Nephron progenitor cell (in vitro differentiated cells): ENCODE results near the gene CCR3.

ENCODE experiments used
- DNase-seq: peaks from one replicate; pipeline ENCODE4 v3.0.0; 2021
- H3K27ac Mint-ChIP-seq: 2 replicates; pipeline ENCODE4 v1.8.0; 2021; ENCODE audit warnings: mild to moderate bottlenecking, moderate library complexity, mixed read lengths
- H3K27me3 Mint-ChIP-seq: 2 replicates; pipeline ENCODE4 v1.8.0; 2021; ENCODE audit warnings: mild to moderate bottlenecking, low read depth, mixed read lengths; ENCODE audit not compliant: poor library complexity
- H3K36me3 Mint-ChIP-seq: 2 replicates; pipeline ENCODE4 v1.8.0; 2021; ENCODE audit warnings: low read depth, mixed read lengths
- H3K4me1 Mint-ChIP-seq: 2 replicates; pipeline ENCODE4 v1.8.0; 2021; ENCODE audit warnings: mixed read lengths
- H3K4me3 Mint-ChIP-seq: 2 replicates; pipeline ENCODE4 v1.8.0; 2021; ENCODE audit warnings: mild to moderate bottlenecking, moderate library complexity, mixed read lengths
- H3K9me3 Mint-ChIP-seq: 2 replicates; pipeline ENCODE4 v1.8.0; 2021; ENCODE audit warnings: mild to moderate bottlenecking, moderate library complexity, mixed read lengths
- CTCF ChIP-seq: fragments of 200-600 bp; sonication (generic); IDR thresholded peaks from 2 replicates; pipeline ENCODE4 v1.5.0; 2021; ENCODE audit warnings: antibody characterized with exemption

The CCR3 gene

DNA sequence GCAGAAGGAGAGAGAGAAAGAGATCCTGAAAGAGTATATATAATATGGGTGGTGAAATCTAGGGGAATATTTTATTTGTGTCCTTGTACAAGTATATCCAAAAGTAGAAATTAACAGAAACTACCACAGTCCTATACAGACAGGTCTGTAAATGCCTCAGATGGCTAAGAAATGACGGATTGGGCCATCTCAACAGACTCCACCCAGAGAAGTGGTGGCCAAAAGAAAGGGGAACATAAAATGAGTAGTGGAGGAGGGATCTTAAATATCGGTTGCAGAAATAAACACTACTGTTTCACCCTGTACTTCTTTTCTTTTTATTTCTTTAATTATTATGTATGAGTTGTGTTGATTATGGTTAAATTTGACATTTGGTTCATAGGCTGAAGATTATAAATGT, 47.7 kb downstream of the CCR3 start:
- no peak for TF ChIP-seq CTCF
- H3K4me1 Mint-ChIP-seq = no peaks in the 10 kb centered on the region
- peaks cover 18% of the 10 kb centered on the region for H3K27me3 Mint-ChIP-seq
- no peak for DNase-seq
- no peak overlapping the region for H3K27ac Mint-ChIP-seq
- no peaks in the 10 kb centered on the region for H3K36me3 Mint-ChIP-seq
- no peak overlapping the region for H3K4me3 Mint-ChIP-seq
- H3K9me3 Mint-ChIP-seq = no peaks in the 10 kb centered on the region

DNA sequence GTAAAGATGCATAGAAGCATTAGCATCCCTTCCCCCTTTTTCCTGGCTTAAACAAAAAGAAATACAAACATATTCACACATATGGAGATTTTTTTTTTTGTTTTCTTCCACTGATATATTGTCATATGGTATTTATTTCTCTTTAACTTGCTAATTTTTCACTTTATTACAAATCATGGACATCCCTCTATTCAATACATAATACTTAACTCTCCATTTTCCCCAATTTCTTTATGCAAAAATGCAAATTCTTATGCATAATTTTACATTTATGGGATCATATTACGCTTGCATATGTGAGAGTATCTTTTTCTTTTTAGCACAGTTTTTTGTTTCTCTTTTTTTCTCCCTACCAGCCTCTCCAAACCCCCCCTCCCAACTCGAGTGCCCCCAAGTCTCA, 48.8 kb downstream of the CCR3 start:
- Mint-ChIP-seq H3K4me3 (no peak overlapping the region), H3K36me3 (no peaks in the 10 kb centered on the region), H3K9me3 (no peaks in the 10 kb centered on the region), H3K27me3 (peaks cover 18% of the 10 kb centered on the region), H3K27ac (no peak overlapping the region), H3K4me1 (no peaks in the 10 kb centered on the region)
- no peak for TF ChIP-seq CTCF
- no peak for DNase-seq

DNA sequence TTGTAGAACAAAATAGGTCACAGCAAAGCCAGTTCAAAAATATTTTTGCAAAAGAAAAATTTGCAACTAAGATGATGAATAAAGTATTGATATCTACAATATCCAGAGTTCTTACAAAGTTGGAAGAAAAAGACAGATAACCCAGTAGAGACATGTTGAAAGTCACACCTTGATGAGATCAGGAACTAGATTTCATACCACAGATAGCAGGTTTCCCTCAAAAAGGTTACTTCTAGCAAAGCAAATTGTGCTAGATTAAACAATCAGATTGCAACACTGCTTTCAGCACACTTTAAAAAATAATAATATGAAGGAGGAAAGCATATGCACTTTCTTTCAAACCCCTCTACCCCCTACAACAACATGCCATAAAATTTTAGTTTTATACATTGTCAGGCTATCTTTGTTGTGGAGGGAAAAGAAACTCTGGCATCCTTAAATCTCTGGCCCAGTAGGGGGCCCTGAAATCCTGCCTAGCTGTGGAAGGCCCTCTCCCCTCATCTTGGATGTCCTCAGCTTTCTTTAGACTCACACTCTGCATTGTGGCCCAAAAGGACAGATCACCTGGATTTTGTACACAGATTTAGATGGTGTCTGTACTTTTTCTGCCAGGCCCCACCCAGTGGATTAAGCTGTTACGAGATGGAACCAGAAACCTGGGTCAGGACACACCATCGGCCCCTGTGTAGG, 50.9 kb downstream of the CCR3 start:
- Mint-ChIP-seq H3K27ac (no peak overlapping the region), H3K36me3 (no peaks in the 10 kb centered on the region), H3K27me3 (peaks cover 13% of the 10 kb centered on the region), H3K4me1 (peaks cover 7% of the 10 kb centered on the region), H3K4me3 (no peak overlapping the region), H3K9me3 (no peaks in the 10 kb centered on the region)
- DNase-seq = no peak
- TF ChIP-seq CTCF = no peak

DNA sequence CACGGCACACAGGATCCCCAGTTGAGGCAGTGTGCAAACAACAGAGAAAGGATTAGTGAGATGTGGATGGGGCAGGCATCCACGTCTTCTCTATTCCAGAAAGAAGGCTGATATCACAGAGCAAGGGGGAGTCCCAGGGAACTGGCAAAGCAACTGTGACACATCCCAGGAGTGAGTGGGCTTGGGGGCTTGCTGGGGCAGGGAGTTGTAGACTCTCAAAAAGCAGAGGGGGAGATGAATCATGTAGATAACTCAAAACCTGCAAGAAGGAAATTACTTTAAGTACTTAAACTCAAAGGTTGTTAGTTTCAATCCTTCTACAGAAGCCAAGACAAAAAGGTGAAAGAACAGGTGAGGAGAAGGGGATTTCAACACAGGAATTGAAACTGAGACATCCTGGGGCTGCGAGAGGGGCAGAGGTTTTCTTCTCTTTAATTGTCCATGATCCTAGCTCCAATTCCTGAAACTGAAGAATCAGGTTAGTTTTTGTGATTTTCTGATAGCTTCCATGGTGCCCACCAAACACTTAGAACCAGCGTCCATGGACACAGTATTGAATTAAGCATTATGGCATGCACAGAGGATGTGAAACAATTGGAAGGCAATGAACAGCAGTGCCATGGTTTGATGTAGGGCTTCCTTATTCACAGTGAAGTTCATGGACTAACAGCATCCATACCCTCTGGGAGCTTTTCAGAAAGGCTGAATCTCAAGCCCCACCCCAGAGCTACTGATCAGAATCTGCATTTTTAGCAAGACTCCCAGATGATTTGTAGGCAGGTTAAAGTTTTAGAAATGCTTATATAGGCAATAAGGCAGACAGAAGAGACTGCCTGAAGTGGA, 52.0 kb downstream of the CCR3 start:
- TF ChIP-seq CTCF = no peak
- H3K27me3 Mint-ChIP-seq = peaks cover 12% of the 10 kb centered on the region
- no peak overlapping the region for H3K27ac Mint-ChIP-seq
- no peak for DNase-seq
- H3K4me3 Mint-ChIP-seq = no peak overlapping the region
- H3K36me3 Mint-ChIP-seq = no peaks in the 10 kb centered on the region
- no peaks in the 10 kb centered on the region for H3K9me3 Mint-ChIP-seq
- peaks cover 11% of the 10 kb centered on the region for H3K4me1 Mint-ChIP-seq

DNA sequence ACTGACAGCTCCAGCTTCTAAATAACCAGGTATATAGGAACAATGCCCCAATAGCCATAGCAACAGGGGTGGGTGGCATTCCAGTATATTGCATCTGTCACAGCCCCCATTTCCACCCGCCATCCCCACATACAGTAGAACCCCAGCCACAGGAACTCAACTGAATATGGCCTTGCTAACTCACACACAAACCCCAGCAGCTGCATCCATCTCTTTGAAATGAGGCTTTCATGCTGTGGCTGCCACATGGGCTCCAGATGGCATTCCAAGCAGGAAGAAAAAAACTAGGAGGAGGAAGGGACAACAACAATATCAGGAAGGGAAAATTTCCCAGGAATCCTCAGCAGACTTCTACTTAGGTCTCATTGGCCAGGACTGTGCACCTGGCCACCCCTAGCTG, 54.6 kb downstream of the CCR3 start:
- no peaks in the 10 kb centered on the region for H3K36me3 Mint-ChIP-seq
- H3K9me3 Mint-ChIP-seq = no peaks in the 10 kb centered on the region
- no peak for DNase-seq
- peaks cover 11% of the 10 kb centered on the region for H3K4me1 Mint-ChIP-seq
- TF ChIP-seq CTCF = no peak
- no peak overlapping the region for H3K27ac Mint-ChIP-seq
- no peak overlapping the region for H3K4me3 Mint-ChIP-seq
- peaks cover 9% of the 10 kb centered on the region for H3K27me3 Mint-ChIP-seq
